Fibroblast of lung (primary cell): Measurements from ENCODE around the gene FSHB. TPM values are rescaled to one million over a fixed set of nuclear protein-coding genes. Genes with fewer than 3 reads are reported as not detected.
"Not testable (repeated sequence)": the region's sequence is repeated elsewhere in the genome, so short reads cannot be mapped to it uniquely, and the experiment has no call there.

ENCODE experiments used
- DNase-seq, 2 donors: peaks; one replicate each; pipeline versions ENCODE4 v3.0.0 to v3.0.0-alpha.2; 2010; ENCODE audit warnings: low read depth in 2 of 2
- H2AFZ ChIP-seq: 2 replicates; pipeline ENCODE4 v1.5.1; 2012; ENCODE audit warnings: low read length, control low read depth, inconsistent platforms
- H3K27ac ChIP-seq: 2 replicates; pipeline ENCODE4 v1.5.1; 2011; ENCODE audit warnings: low read length, control low read depth; ENCODE audit not compliant: insufficient read depth
- H3K27me3 ChIP-seq: 2 replicates; pipeline ENCODE4 v1.5.1; 2011; ENCODE audit warnings: mild to moderate bottlenecking, low read length; ENCODE audit not compliant: control insufficient read depth, insufficient read depth
- H3K36me3 ChIP-seq: 2 replicates; pipeline ENCODE4 v1.5.1; 2011; ENCODE audit warnings: low read length; ENCODE audit not compliant: control insufficient read depth, insufficient read depth
- H3K4me1 ChIP-seq: 2 replicates; pipeline ENCODE4 v1.5.1; 2011; ENCODE audit warnings: low read length; ENCODE audit not compliant: control insufficient read depth, insufficient read depth; ENCODE audit errors: extremely low read depth
- H3K4me2 ChIP-seq: 2 replicates; pipeline ENCODE4 v1.5.1; 2011; ENCODE audit warnings: low read length, control low read depth; ENCODE audit not compliant: insufficient read depth; ENCODE audit errors: extremely low read depth
- H3K4me3 ChIP-seq, 4 experiments: fragments of 200-600 bp in 1 of 4; sonication (generic) in 1 of 4; replicated peaks in 1 of 4; 2 replicates each; pipeline ENCODE4 v1.5.1; 2011 to 2016; ENCODE audit warnings: low read length in 4 of 4, low read depth in 3 of 4, mild to moderate bottlenecking in 3 of 4, control low read depth in 2 of 4, inconsistent platforms in 1 of 4, mixed read lengths in 1 of 4; ENCODE audit not compliant: insufficient read depth in 1 of 4; ENCODE audit errors: control extremely low read depth in 1 of 4
- H3K79me2 ChIP-seq: 2 replicates; pipeline ENCODE4 v1.5.1; 2012; ENCODE audit warnings: mild to moderate bottlenecking, low read length, inconsistent platforms; ENCODE audit not compliant: control insufficient read depth, insufficient read depth
- H3K9ac ChIP-seq: 2 replicates; pipeline ENCODE4 v1.5.1; 2011; ENCODE audit warnings: mild to moderate bottlenecking, low read length, control low read depth; ENCODE audit not compliant: insufficient read depth
- H3K9me3 ChIP-seq: 2 replicates; pipeline ENCODE4 v1.5.1; 2012; ENCODE audit warnings: low read depth, low read length; ENCODE audit not compliant: control insufficient read depth, insufficient read depth
- H4K20me1 ChIP-seq: 2 replicates; pipeline ENCODE4 v1.5.1; 2011; ENCODE audit warnings: low read length; ENCODE audit not compliant: control insufficient read depth, insufficient read depth; ENCODE audit errors: extremely low read depth
- EZH2 ChIP-seq: IDR thresholded peaks from 2 replicates; pipeline ENCODE4 v1.5.1; 2012; ENCODE audit warnings: low read length, control low read depth, mild to moderate bottlenecking; ENCODE audit errors: missing control alignments
- polyA plus RNA-seq, 2 donors: library from polyadenylated mRNA; depleted of rRNA in 1 of 2; stranded (reverse) in 1 of 2; unstranded in 1 of 2; fragments of >200 nt; gene quantifications; 2 replicates each; pipeline ENCODE4 v1.2.1, GENCODE V29; 2011 to 2012; ENCODE audit warnings: missing spikeins in 1 of 2
- total RNA-seq: library from RNA; depleted of rRNA; stranded (reverse); fragments of >200 nt; gene quantifications from 2 replicates; pipeline ENCODE4 v1.2.1, GENCODE V29; 2014
- TF ChIP-seq, protein P1 (sequence below), 2 donors: IDR thresholded peaks in 1 of 2; conservative IDR thresholded peaks in 1 of 2; 1 replicate in 1 of 2; 2 replicates in 1 of 2; pipeline ENCODE4 v1.5.1; 2011 to 2012; ENCODE audit warnings: low read length in 2 of 2, control low read depth in 1 of 2, inconsistent platforms in 1 of 2, low read depth in 1 of 2, mild to moderate bottlenecking in 1 of 2

Gene FSHB
- total and polyA plus RNA-seq, 2 donors (not counting 1 experiment from before 2014, with no cell fraction given), result not detected

DNA sequence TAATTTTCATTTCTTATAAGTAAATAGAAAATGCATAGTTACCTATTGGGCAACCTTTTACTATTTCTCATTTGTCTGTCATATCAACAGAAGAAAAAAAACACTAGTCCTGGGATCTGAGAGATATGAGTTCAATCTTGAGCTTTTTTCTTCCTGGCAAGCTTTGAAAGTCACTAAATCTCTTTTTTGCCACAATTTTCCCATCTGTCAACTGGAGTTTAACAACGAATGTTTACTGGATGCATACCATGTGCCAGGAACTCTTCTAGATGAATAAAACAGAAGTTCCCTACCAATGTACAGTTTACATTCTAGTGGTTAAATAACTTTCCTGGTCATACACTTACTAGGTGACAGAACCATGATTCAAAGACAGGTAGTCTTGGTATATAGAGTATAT lies 31.0 kb downstream of the FSHB start:
- H4K20me1 ChIP-seq, result no peaks in the 10 kb centered on the region
- no peak overlapping the region for H3K4me3 ChIP-seq
- no peak overlapping the region for H3K4me2 ChIP-seq
- no peaks in the 10 kb centered on the region for H3K9me3 ChIP-seq
- TF ChIP-seq EZH2, result no peak
- TF ChIP-seq, protein P1, sequence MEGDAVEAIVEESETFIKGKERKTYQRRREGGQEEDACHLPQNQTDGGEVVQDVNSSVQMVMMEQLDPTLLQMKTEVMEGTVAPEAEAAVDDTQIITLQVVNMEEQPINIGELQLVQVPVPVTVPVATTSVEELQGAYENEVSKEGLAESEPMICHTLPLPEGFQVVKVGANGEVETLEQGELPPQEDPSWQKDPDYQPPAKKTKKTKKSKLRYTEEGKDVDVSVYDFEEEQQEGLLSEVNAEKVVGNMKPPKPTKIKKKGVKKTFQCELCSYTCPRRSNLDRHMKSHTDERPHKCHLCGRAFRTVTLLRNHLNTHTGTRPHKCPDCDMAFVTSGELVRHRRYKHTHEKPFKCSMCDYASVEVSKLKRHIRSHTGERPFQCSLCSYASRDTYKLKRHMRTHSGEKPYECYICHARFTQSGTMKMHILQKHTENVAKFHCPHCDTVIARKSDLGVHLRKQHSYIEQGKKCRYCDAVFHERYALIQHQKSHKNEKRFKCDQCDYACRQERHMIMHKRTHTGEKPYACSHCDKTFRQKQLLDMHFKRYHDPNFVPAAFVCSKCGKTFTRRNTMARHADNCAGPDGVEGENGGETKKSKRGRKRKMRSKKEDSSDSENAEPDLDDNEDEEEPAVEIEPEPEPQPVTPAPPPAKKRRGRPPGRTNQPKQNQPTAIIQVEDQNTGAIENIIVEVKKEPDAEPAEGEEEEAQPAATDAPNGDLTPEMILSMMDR (conservative IDR thresholded peaks at IDR 0.05 in 1 of 2, IDR thresholded peaks at IDR 0.05 in 1 of 2; ENCODE audit: low read depth in 1 of 2, low read length in 2 of 2), result no peak
- H3K4me1 ChIP-seq, result no peaks in the 10 kb centered on the region
- H3K27ac ChIP-seq, result no peak overlapping the region
- no peak overlapping the region for H2AFZ ChIP-seq
- no peaks in the 10 kb centered on the region for H3K79me2 ChIP-seq
- DNase-seq, result no peak
- no peaks in the 10 kb centered on the region for H3K36me3 ChIP-seq
- H3K27me3 ChIP-seq, result no peaks in the 10 kb centered on the region
- no peak overlapping the region for H3K9ac ChIP-seq

DNA sequence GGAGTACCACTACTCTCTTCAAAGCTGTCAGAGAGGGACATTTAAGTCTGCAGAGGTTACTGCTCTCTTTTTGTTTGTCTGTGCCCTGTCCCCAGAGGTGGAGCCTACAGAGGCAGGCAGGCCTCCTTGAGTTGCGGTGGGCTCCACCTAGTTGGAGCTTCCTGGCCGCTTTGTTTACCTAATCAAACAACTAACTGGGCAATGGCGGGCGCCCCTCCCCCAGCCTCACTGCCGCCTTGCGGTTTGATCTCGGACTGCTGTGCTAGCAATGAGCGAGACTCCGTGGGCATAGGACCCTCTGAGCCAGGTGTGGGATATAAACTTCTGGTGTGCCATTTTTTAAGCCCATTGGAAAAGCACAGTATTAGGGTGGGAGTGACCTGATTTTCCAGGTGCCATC lies 37.8 kb downstream of the FSHB start:
- not testable (repeated sequence) for H4K20me1 ChIP-seq, H3K4me2 ChIP-seq, H3K4me1 ChIP-seq, H3K36me3 ChIP-seq, H3K27me3 ChIP-seq, H3K79me2 ChIP-seq, H3K4me3 ChIP-seq, H3K9ac ChIP-seq, H3K9me3 ChIP-seq, H3K27ac ChIP-seq, DNase-seq, H2AFZ ChIP-seq

DNA sequence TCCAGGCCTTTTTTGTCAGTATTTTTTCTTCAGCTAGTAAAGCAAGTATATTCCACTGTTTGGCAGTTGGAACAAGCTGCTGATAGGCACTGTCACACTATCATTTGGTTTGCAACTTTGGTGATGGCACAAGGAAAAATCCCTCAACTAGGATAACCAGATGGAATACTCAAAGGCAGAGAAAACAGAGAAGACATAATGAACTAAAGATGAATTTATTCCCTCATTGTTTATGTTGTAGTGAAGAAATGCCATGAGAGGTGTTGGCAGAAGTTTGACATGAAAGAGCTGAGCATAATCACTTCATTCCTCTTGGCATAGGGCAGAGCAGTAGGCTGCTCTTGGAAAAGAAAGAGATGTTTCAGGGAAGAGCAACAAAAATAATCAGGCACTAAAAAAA lies 39.9 kb downstream of the FSHB start:
- H3K4me3 ChIP-seq, result no peak overlapping the region
- no peak overlapping the region for H3K9ac ChIP-seq
- H2AFZ ChIP-seq, result no peak overlapping the region
- H3K4me1 ChIP-seq, result no peaks in the 10 kb centered on the region
- no peak overlapping the region for H3K27ac ChIP-seq
- no peaks in the 10 kb centered on the region for H3K9me3 ChIP-seq
- TF ChIP-seq, protein P1 (conservative IDR thresholded peaks at IDR 0.05 in 1 of 2, IDR thresholded peaks at IDR 0.05 in 1 of 2; ENCODE audit: low read depth in 1 of 2, low read length in 2 of 2), result no peak
- no peak for TF ChIP-seq EZH2
- no peaks in the 10 kb centered on the region for H3K79me2 ChIP-seq
- H4K20me1 ChIP-seq, result no peaks in the 10 kb centered on the region
- H3K4me2 ChIP-seq, result no peak overlapping the region
- DNase-seq, result no peak
- H3K36me3 ChIP-seq, result no peaks in the 10 kb centered on the region
- H3K27me3 ChIP-seq, result no peaks in the 10 kb centered on the region
